ENCODE results near the gene GDF3.
"Not testable (repeated sequence)": the region's sequence is repeated elsewhere in the genome, so short reads cannot be mapped to it uniquely, and the experiment has no call there.

Gene GDF3

GRCh38 chr12:7695566-7696197 lies at the start of gene GDF3:
Gene GDF3 (minus strand): TSS chr12:7695775. CDS start chr12:7695728, 47 bp downstream.
- FAIRE-seq (no peak), DNase-seq (ENCODE audit: extremely low spot score, insufficient read length, low read depth) (no peak)

- no peak for DNase-seq (ENCODE audit: extremely low spot score, insufficient read length, low read depth)
- no peak for FAIRE-seq
Observed at GRCh38 chr12:7732993-7733392, 37.4 kb upstream of the GDF3 start.

- no peak for DNase-seq (ENCODE audit: extremely low spot score, insufficient read length, low read depth)
- FAIRE-seq, result no peak
Observed at GRCh38 chr12:7731486-7731885, 35.9 kb upstream of the GDF3 start.

DNA sequence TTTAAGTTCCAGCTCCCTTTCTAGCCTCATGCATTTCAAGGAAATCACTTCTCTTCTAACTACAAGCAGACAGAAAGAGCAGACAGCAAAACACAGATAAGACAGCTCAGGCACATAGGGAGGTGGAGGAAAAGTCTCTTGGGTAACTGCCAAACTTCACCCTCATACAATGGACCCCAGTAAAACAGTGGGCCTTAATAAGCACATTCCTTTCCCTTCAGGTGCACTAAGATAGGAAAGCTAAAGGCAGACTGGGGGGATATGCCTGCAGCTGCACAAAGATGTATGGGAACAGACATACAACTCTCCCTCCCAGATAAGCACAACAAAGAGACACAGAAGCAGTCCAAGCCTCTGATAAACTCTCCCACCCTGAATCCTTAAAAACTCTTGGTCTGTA lies 35.4 kb upstream of the GDF3 start:
- not testable (repeated sequence) for FAIRE-seq; DNase-seq (ENCODE audit: extremely low spot score, insufficient read length, low read depth)

- no peak for DNase-seq (ENCODE audit: extremely low spot score, insufficient read length, low read depth)
- no peak for FAIRE-seq
Observed at GRCh38 chr12:7729746-7730145, 34.2 kb upstream of the GDF3 start.

GRCh38 chr12:7723926-7724325 lies 28.4 kb upstream of the GDF3 start:
- DNase-seq (ENCODE audit: extremely low spot score, insufficient read length, low read depth), result no peak
- FAIRE-seq, result no peak

DNA sequence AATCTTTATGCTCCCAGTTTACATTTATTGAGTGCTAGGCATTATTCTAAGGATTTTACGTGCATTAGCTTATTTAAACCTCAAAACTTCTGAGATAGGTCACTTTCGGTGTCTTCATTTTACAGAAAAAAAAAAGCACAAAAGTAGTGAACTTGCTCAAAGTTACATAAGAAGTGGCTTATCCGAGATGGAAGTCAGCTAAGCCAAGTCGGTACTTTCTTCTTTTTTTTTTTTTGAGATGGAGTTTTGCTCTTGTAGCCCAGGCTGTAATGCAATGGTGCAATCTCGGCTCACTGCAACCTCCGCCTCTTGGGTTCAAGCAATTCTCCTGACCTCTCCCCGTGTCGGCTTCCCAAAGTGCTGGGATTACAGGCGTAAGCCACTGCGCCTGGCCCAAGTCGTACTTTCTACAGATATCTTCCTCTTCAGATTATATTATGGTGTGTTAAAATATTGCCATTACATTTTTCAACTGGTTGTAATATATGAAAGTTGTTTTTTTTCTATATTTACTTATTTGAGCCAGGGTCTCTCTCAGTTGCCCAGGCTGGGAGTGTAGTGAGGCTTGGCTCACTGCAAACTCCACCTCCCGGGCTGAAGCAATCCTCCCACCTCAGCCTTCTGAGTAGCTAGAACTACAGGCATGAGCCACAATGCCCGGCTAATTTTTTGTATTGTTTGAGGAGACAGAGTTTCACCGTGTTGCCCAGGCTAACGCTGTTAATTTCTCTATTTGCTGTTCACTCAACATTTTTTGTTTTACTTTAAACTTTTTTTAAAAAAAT lies 24.6 kb upstream of the GDF3 start:
- FAIRE-seq (no peak), DNase-seq (ENCODE audit: extremely low spot score, insufficient read length, low read depth) (no peak)

- DNase-seq (ENCODE audit: extremely low spot score, insufficient read length, low read depth) (no peak), FAIRE-seq (peak; percentile 21)
Observed at GRCh38 chr12:7716381-7716780, 20.8 kb upstream of the GDF3 start.

DNA sequence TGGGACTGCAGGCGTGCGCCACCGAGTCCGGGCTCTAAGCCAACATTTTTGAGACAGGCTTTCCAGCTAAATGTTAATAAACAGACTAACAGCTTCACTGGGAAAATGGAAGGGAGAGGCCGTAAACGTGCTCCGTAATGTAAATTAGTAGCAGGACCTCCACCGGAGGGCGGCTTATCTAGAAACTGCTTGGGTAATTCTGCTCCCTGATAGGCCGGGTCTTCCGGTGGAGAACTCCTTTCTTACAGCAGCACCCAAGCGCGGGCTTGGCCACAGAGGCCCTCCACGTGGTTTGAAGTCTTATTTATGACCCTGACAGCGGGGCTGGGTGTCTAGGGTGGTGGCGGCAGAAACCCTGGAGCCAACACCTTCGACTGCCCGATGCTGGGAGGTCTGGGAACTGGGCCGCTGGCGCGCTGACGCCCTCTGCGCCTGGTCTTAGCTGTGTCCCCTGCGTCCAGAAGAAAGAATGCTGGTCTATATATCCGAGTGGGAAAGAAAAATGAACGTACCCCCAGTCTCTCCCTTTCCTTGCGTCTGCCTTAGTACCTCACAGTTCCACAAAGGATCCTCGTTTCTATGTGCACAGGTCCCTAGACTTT lies 17.4 kb upstream of the GDF3 start:
- DNase-seq (ENCODE audit: extremely low spot score, insufficient read length, low read depth) (no peak), FAIRE-seq (no peak)

DNA sequence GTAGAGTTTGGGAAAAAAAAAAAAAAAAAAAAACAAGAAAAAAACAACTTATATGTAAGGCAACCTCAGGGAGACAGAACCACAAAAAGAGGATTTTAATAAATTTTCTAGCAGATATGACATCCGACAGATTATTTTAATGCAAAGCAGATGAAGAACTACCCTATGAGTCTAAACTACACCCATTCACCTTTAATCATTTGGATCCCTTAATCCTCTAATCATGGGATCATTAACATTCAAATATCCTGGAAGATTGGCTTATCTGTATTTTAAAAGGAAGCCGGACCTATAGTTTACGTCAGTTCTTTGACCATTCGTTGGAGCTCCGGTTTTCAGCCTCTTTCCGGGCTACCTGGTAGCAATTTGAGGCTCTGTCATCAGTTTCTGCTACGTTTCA lies 15.6 kb upstream of the GDF3 start, which contains the start of gene DPPA3:
DPPA3 (plus strand) TSS at position 301 of the 400 bp plus-strand sequence. CDS start 138 bp downstream, outside the sequence.
- DNase-seq (ENCODE audit: extremely low spot score, insufficient read length, low read depth) (no peak), FAIRE-seq (no peak)

GRCh38 chr12:7709969-7710675 lies 14.5 kb upstream of the GDF3 start:
- no peak for FAIRE-seq
- DNase-seq (ENCODE audit: extremely low spot score, insufficient read length, low read depth), result no peak

- FAIRE-seq, result no peak
- DNase-seq (ENCODE audit: extremely low spot score, insufficient read length, low read depth), result no peak
Observed at GRCh38 chr12:7705846-7706245, 10.3 kb upstream of the GDF3 start.

DNA sequence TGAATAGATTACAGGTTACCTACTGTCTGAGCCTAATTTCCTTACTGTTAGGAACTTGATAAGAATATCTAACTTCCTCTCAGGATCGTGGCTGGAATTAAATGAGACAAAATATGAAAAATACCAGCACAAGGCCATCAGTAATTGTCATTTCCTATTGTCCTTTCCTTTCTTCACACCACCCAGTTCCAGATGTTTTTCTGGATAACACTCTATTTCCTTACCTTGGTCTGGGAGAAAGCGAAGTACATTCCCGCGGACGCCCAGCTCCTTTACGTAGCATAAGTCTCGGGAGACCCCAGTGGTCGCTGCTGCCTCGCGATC lies 376 bp downstream of the GDF3 start:
- no peak for FAIRE-seq
- DNase-seq (ENCODE audit: extremely low spot score, insufficient read length, low read depth), result no peak

- FAIRE-seq (no peak), DNase-seq (ENCODE audit: extremely low spot score, insufficient read length, low read depth) (no peak)
Observed at GRCh38 chr12:7694556-7695236, 879 bp downstream of the GDF3 start.

GRCh38 chr12:7693793-7694192 lies 1.8 kb downstream of the GDF3 start:
- FAIRE-seq (no peak), DNase-seq (ENCODE audit: extremely low spot score, insufficient read length, low read depth) (no peak)

DNA sequence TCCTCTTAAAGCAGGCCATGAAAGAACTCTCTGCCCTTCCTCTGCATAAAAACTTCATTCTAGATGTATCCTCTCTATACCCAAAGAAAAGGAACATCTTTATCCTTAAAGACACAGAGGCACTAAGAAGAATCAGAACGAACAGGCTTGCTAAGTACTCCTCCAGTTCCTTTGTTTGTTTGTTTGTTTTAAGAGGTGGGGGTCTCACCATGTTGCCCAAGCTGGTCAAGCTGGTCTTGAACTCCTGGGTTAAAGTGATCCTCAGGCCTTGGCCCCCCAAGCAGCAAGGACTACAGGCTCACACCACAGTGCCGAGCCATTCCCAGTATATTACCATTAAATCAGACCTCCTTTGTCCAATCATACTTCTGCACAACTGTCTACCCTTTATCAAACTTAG lies 14.0 kb downstream of the GDF3 start:
- no peak for FAIRE-seq

DNA sequence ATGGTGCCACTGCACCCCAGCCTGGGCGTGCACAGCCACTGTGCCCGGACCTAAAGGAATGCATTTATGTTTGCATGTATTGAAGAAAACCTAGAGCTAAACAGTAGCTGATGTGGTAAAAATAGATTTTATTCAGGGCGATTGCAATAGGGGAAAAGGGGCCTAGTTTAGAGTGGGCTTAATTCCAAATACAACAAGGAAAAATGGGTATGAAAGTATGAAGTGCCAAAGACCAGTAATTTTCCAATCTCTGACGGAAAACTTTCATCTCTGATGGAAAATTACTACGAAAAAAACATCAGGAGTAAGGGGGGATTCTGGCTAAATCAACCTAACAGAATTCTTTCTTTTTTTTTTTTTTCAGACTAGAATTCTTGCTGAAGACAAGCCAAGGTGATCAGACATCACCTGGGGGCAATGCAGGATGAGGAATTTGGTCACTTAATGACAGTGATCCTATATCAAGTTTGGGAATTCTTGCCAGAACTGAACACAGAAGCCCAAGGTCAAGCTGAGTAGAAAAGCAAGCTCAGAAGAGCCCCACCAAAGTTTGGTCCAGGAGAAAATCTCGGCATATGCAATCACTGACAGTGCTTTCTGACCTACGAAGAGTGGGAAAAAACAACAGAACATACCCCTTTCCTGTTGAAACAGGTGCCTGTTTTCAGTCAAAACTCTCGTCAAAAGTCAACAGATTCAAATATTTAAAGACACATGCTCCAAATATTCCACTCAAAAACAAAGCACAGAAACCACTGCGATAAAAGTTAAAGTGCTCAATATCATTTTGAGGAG lies 16.1 kb downstream of the GDF3 start:
- no peak for DNase-seq (ENCODE audit: extremely low spot score, insufficient read length, low read depth)
- FAIRE-seq, result no peak

More for the DNA sequence above, 14.0 kb downstream of the GDF3 start:
- DNase-seq (ENCODE audit: extremely low spot score, insufficient read length, low read depth), result no peak

- FAIRE-seq (no peak), DNase-seq (ENCODE audit: extremely low spot score, insufficient read length, low read depth) (no peak)
Observed at GRCh38 chr12:7678744-7679143, 16.8 kb downstream of the GDF3 start.

- peak; percentile 51 for FAIRE-seq
- DNase-seq (ENCODE audit: extremely low spot score, insufficient read length, low read depth), result peak; percentile 25
Observed at GRCh38 chr12:7677432-7677888, 18.1 kb downstream of the GDF3 start.

Data from GM18507 (cell line).